HepG2 (cell line): Measurements from ENCODE around the gene ANKRD52. TPM values are rescaled to one million over a fixed set of nuclear protein-coding genes. Genes with fewer than 3 reads are reported as not detected.
A peak's percentile ranks its signal among the peaks of the same experiment; 100 is the strongest.

Source experiments
- HNF4A ChIP-seq: sonication (generic); formaldehyde crosslinking; IDR thresholded peaks from 2 replicates; pipeline ENCODE4 v1.4.0; 2020; ENCODE audit warnings: missing genetic modification reagents
- HOXA5 ChIP-seq: sonication (generic); formaldehyde crosslinking; IDR thresholded peaks from 2 replicates; pipeline ENCODE4 v1.4.0; 2020; ENCODE audit warnings: missing genetic modification reagents
- SPEN ChIP-seq: sonication (generic); formaldehyde crosslinking; IDR thresholded peaks from 2 replicates; pipeline ENCODE4 v1.5.1; 2020; ENCODE audit warnings: low read depth, mild to moderate bottlenecking, missing genetic modification reagents
- ZNF124 ChIP-seq: sonication (generic); formaldehyde crosslinking; IDR thresholded peaks from 2 replicates; pipeline ENCODE4 v1.4.0; 2020; ENCODE audit warnings: missing genetic modification reagents
- ZNF572 ChIP-seq: sonication (generic); formaldehyde crosslinking; IDR thresholded peaks from 2 replicates; pipeline ENCODE4 v1.5.1; 2020; ENCODE audit warnings: mild to moderate bottlenecking, missing genetic modification reagents
- ZNF614 ChIP-seq: IDR thresholded peaks from 2 replicates; pipeline ENCODE4 v1.6.1; 2018; ENCODE audit warnings: missing biosample characterization, missing genetic modification reagents, inconsistent platforms, borderline replicate concordance
- ZNF619 ChIP-seq: sonication (generic); formaldehyde crosslinking; IDR thresholded peaks from 2 replicates; pipeline ENCODE4 v1.4.0; 2020; ENCODE audit warnings: mild to moderate bottlenecking, missing genetic modification reagents
- ZNF776 ChIP-seq: sonication (generic); formaldehyde crosslinking; IDR thresholded peaks from 2 replicates; pipeline ENCODE4 v1.4.0; 2020; ENCODE audit warnings: mild to moderate bottlenecking, missing genetic modification reagents
- ZNF782 ChIP-seq: sonication (generic); formaldehyde crosslinking; IDR thresholded peaks from 2 replicates; pipeline ENCODE4 v1.4.0; 2020; ENCODE audit warnings: missing genetic modification reagents, mild to moderate bottlenecking, borderline replicate concordance
- ZNF878 ChIP-seq: sonication (generic); formaldehyde crosslinking; IDR thresholded peaks from 2 replicates; pipeline ENCODE4 v1.8.1; 2023; ENCODE audit warnings: mild to moderate bottlenecking, missing genetic modification reagents, moderate library complexity
- polyA plus RNA-seq, 8 experiments: library from polyadenylated mRNA; depleted of rRNA in 3 of 8; stranded (reverse) in 7 of 8; unstranded in 1 of 8; fragments of >200 nt; fragmentation: Illumina TruSeq in 4 of 8; extraction: Trizol in 4 of 8; gene quantifications; 2 replicates each; pipeline versions ENCODE4 v1.2.1 to v1.2.3, GENCODE V29; 2011 to 2016; ENCODE audit warnings: low read depth in 4 of 8, missing spikeins in 1 of 8, mixed read lengths in 1 of 8; ENCODE audit not compliant: insufficient read depth in 1 of 8
- total RNA-seq, 5 experiments: library from RNA; depleted of rRNA; stranded (reverse); fragments of >200 nt; fragmentation: Illumina TruSeq; extraction: Trizol; gene quantifications; 2 replicates each; pipeline ENCODE4 v1.2.3, GENCODE V29; 2016; ENCODE audit warnings: low read depth in 1 of 5
- TF ChIP-seq, protein P1 (sequence below): sonication (generic); formaldehyde crosslinking; IDR thresholded peaks from 2 replicates; pipeline ENCODE4 v1.5.0; 2020; ENCODE audit warnings: missing genetic modification reagents, mild to moderate bottlenecking, borderline replicate concordance
- TF ChIP-seq, protein P2 (sequence below): IDR thresholded peaks from 2 replicates; pipeline ENCODE4 v1.6.1; 2016
- TF ChIP-seq, protein P3 (sequence below), 2 experiments: IDR thresholded peaks; 2 replicates each; pipeline ENCODE4 v1.6.1; 2011 to 2012; ENCODE audit warnings: low read length in 2 of 2, borderline replicate concordance in 1 of 2, low read depth in 1 of 2, mild to moderate bottlenecking in 1 of 2, moderate library complexity in 1 of 2
- TF ChIP-seq, protein P4 (sequence below): sonication (generic); formaldehyde crosslinking; IDR thresholded peaks from 2 replicates; pipeline ENCODE4 v1.8.1; 2023; ENCODE audit warnings: mild to moderate bottlenecking, moderate library complexity, missing genetic modification reagents
- TF ChIP-seq, protein P5 (sequence below): IDR thresholded peaks from 2 replicates; pipeline ENCODE4 v1.6.1; 2016; ENCODE audit warnings: mild to moderate bottlenecking

The ANKRD52 gene
- total and polyA plus RNA-seq, 2 of the 13 experiments (the other 11 are each of a cell fraction or from before 2014, with no cell fraction given): 7.8 to 9.2 TPM

DNA sequence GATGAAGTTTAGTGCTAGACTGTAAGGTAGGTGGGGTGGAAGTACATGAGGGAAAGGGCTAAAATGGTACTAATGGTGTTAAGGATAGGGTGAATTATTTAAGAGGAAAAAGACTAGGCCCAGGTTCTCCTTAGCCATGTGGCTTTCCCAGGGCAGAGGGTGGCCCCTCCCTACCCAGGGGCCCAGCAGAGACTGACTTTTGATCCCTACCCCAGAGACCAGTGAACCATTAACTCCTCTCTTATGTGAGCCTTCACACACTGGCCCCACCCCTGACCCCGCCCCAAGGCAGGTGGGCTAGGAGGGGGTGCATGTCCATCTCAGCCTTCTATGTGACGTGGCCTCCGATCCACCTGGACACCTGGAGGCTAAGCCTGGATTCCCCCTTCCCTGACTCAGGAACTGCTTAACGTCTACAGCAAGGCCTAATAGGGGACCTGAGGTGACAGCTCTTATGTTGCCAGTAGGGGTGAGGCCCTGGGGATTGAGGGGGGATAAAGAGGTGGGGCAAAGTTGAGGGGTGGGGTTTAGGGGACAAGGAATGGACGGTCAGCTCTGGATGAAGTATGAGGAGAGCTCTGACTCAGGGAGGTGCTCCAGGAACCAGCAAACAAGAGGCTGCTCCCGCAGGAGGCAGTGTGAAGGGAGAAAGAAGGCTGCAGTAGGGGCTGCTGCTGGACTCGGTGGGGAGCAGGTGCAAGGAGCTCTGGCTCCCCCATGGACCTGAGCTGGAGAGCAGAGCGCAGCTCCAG, 27.6 kb downstream of the ANKRD52 start (continued):
- TF ChIP-seq, protein P1, sequence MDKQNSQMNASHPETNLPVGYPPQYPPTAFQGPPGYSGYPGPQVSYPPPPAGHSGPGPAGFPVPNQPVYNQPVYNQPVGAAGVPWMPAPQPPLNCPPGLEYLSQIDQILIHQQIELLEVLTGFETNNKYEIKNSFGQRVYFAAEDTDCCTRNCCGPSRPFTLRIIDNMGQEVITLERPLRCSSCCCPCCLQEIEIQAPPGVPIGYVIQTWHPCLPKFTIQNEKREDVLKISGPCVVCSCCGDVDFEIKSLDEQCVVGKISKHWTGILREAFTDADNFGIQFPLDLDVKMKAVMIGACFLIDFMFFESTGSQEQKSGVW (CRISPR knock-in tag): no peak
- TF ChIP-seq ZNF782 (CRISPR knock-in tag): no peak; the same call in 1 of the 2 replicates
- TF ChIP-seq, protein P2, sequence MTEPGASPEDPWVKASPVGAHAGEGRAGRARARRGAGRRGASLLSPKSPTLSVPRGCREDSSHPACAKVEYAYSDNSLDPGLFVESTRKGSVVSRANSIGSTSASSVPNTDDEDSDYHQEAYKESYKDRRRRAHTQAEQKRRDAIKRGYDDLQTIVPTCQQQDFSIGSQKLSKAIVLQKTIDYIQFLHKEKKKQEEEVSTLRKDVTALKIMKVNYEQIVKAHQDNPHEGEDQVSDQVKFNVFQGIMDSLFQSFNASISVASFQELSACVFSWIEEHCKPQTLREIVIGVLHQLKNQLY: 0 out of 2 replicates have a peak, but pooled peaks have one; percentile 32
- TF ChIP-seq ZNF776: no peak
- TF ChIP-seq ZNF614 (CRISPR knock-in tag): no peak; the same call in 1 of the 2 replicates
- peak; percentile 87 for TF ChIP-seq HNF4A (CRISPR knock-in tag)
- peak; percentile 45; the same call in 1 of the 2 replicates for TF ChIP-seq SPEN
- TF ChIP-seq ZNF619 (CRISPR knock-in tag): peak; percentile 31; the same call in 1 of the 2 replicates
- TF ChIP-seq HOXA5 (CRISPR knock-in tag): no peak
- no peak for TF ChIP-seq ZNF572
- 0 out of 2 replicates have a peak, but pooled peaks have one; percentile 23 for TF ChIP-seq ZNF878
- TF ChIP-seq ZNF124 (CRISPR knock-in tag): 0 out of 2 replicates have a peak, but pooled peaks have one; percentile 2
- TF ChIP-seq, protein P3, sequence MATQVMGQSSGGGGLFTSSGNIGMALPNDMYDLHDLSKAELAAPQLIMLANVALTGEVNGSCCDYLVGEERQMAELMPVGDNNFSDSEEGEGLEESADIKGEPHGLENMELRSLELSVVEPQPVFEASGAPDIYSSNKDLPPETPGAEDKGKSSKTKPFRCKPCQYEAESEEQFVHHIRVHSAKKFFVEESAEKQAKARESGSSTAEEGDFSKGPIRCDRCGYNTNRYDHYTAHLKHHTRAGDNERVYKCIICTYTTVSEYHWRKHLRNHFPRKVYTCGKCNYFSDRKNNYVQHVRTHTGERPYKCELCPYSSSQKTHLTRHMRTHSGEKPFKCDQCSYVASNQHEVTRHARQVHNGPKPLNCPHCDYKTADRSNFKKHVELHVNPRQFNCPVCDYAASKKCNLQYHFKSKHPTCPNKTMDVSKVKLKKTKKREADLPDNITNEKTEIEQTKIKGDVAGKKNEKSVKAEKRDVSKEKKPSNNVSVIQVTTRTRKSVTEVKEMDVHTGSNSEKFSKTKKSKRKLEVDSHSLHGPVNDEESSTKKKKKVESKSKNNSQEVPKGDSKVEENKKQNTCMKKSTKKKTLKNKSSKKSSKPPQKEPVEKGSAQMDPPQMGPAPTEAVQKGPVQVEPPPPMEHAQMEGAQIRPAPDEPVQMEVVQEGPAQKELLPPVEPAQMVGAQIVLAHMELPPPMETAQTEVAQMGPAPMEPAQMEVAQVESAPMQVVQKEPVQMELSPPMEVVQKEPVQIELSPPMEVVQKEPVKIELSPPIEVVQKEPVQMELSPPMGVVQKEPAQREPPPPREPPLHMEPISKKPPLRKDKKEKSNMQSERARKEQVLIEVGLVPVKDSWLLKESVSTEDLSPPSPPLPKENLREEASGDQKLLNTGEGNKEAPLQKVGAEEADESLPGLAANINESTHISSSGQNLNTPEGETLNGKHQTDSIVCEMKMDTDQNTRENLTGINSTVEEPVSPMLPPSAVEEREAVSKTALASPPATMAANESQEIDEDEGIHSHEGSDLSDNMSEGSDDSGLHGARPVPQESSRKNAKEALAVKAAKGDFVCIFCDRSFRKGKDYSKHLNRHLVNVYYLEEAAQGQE (IDR thresholded peaks at IDR 0.05; ENCODE audit: borderline replicate concordance in 1 of 2, low read depth in 1 of 2, low read length in 2 of 2): peak in 1 of 2 experiments; percentile 11; a peak in 1 of 4 replicates
- TF ChIP-seq, protein P4, sequence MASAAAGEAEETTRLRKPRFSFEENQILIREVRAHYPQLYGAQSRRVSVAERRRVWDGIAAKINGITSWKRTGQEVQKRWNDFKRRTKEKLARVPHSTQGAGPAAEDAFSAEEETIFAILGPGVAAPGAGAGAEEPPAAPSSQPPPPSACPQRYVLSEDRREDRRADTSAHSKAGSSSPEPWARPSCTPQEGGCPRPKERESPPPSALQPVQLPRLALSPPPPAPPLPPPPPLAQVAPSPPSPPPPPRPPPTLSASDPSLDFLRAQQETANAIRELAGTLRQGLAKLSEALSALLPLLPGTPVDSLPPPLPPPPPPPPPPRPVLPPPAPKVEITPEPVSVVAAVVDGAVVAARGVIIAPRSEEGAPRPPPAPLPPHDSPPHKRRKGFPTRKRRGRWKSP (CRISPR knock-in tag): no peak
- TF ChIP-seq, protein P5, sequence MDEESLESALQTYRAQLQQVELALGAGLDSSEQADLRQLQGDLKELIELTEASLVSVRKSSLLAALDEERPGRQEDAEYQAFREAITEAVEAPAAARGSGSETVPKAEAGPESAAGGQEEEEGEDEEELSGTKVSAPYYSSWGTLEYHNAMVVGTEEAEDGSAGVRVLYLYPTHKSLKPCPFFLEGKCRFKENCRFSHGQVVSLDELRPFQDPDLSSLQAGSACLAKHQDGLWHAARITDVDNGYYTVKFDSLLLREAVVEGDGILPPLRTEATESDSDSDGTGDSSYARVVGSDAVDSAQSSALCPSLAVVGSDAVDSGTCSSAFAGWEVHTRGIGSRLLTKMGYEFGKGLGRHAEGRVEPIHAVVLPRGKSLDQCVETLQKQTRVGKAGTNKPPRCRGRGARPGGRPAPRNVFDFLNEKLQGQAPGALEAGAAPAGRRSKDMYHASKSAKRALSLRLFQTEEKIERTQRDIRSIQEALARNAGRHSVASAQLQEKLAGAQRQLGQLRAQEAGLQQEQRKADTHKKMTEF: peak; percentile 61
